Kidney epithelial cell (primary cell): ENCODE results near the gene TAF1A. TPM values are rescaled to one million over a fixed set of nuclear protein-coding genes. Genes with fewer than 3 reads are reported as not detected.

ENCODE experiments used
- DNase-seq: peaks from one replicate; pipeline ENCODE4 v3.0.0-alpha.2; 2010; ENCODE audit warnings: low read depth
- H3K27me3 ChIP-seq: 2 replicates; pipeline ENCODE4 v1.6.0; 2011; ENCODE audit warnings: low read length; ENCODE audit not compliant: control insufficient read depth, insufficient read depth
- H3K36me3 ChIP-seq: 2 replicates; pipeline ENCODE4 v1.5.1; 2011; ENCODE audit warnings: low read length; ENCODE audit not compliant: control insufficient read depth, insufficient read depth
- H3K4me3 ChIP-seq: 2 replicates; pipeline ENCODE4 v1.5.1; 2011; ENCODE audit warnings: low read depth, mild to moderate bottlenecking, control low read depth, low read length
- total RNA-seq: library from RNA; depleted of rRNA; stranded (reverse); fragments of >200 nt; gene quantifications from 2 replicates; pipeline ENCODE4 v1.2.3, GENCODE V29; 2015
- TF ChIP-seq, protein P1 (sequence below): IDR thresholded peaks from 2 replicates; pipeline ENCODE4 v1.5.1; 2011; ENCODE audit warnings: mild to moderate bottlenecking, moderate library complexity, low read length, control low read depth, inconsistent platforms; ENCODE audit not compliant: insufficient read depth, poor library complexity, severe bottlenecking

TAF1A gene
- total RNA-seq, 1 donor from 2014 or later: 15.3 TPM

- TF ChIP-seq, protein P1, sequence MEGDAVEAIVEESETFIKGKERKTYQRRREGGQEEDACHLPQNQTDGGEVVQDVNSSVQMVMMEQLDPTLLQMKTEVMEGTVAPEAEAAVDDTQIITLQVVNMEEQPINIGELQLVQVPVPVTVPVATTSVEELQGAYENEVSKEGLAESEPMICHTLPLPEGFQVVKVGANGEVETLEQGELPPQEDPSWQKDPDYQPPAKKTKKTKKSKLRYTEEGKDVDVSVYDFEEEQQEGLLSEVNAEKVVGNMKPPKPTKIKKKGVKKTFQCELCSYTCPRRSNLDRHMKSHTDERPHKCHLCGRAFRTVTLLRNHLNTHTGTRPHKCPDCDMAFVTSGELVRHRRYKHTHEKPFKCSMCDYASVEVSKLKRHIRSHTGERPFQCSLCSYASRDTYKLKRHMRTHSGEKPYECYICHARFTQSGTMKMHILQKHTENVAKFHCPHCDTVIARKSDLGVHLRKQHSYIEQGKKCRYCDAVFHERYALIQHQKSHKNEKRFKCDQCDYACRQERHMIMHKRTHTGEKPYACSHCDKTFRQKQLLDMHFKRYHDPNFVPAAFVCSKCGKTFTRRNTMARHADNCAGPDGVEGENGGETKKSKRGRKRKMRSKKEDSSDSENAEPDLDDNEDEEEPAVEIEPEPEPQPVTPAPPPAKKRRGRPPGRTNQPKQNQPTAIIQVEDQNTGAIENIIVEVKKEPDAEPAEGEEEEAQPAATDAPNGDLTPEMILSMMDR: no peak
- Histone ChIP-seq H3K36me3 (peaks cover 1% of the 10 kb centered on the region), H3K27me3 (no peaks in the 10 kb centered on the region), H3K4me3 (no peak overlapping the region)
- DNase-seq: no peak
Observed at GRCh38 chr1:222627232-222627631, 37.5 kb upstream of the TAF1A start.

GRCh38 chr1:222624214-222624613, 34.5 kb upstream of the TAF1A start:
- no peak for DNase-seq
- Histone ChIP-seq H3K27me3 (no peaks in the 10 kb centered on the region), H3K36me3 (peaks cover 1% of the 10 kb centered on the region), H3K4me3 (no peak overlapping the region)
- TF ChIP-seq, protein P1: no peak

GRCh38 chr1:222623458-222623857, 33.7 kb upstream of the TAF1A start:
- H3K27me3 ChIP-seq: no peaks in the 10 kb centered on the region
- DNase-seq: no peak
- TF ChIP-seq, protein P1: no peak
- H3K36me3 ChIP-seq: peaks cover 1% of the 10 kb centered on the region
- no peak overlapping the region for H3K4me3 ChIP-seq

DNA sequence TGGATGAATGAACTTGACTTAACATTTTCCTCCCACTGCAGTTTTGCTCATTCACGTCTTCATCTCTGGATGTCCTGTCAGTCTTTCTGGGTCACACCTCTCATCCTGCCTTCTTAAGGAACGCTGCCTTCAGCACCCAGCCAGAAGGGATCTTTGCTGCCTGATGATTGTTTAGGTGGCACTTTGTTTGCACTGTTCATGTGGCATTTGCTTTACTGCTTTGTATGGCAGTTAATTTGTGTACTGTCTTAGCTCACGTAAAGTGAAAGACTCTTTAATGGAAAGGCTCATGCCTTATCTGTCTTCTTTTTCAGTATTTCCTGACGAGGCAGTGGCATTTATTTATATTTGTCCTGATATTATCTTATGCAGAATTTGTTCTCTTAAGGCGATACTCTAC, 33.0 kb upstream of the TAF1A start:
- Histone ChIP-seq H3K36me3 (peaks cover 1% of the 10 kb centered on the region), H3K4me3 (no peak overlapping the region), H3K27me3 (no peaks in the 10 kb centered on the region)
- TF ChIP-seq, protein P1: no peak
- DNase-seq: no peak

GRCh38 chr1:222620566-222620965, 30.8 kb upstream of the TAF1A start:
- TF ChIP-seq, protein P1: no peak
- Histone ChIP-seq H3K4me3 (no peak overlapping the region), H3K36me3 (no peaks in the 10 kb centered on the region), H3K27me3 (no peaks in the 10 kb centered on the region)
- no peak for DNase-seq

GRCh38 chr1:222618880-222619596, 29.3 kb upstream of the TAF1A start:
- no peak for DNase-seq
- H3K36me3 ChIP-seq: no peaks in the 10 kb centered on the region
- TF ChIP-seq, protein P1: no peak
- H3K27me3 ChIP-seq: no peaks in the 10 kb centered on the region
- H3K4me3 ChIP-seq: peak overlapping the region; percentile 66
